K562 (cell line): ENCODE results near the gene KIR3DL1. TPM values are rescaled to one million over a fixed set of nuclear protein-coding genes. Genes with fewer than 3 reads are reported as not detected.

ENCODE experiments used
- ATAC-seq: fragments of 200-7000 bp; cut with Tn5 transposase; 3 replicates; pipeline ENCODE4 v1.9.1; 2020; ENCODE audit warnings: moderate library complexity
- BruUV-seq: library from RNA; stranded (reverse); fragments of 400-500 nt; replicated peaks from 2 replicates; lab custom pipeline; 2021; lab: Mats Ljungman, UMichigan
- CTCF ChIA-PET: fragments of 300-600 bp; formaldehyde crosslinking; extraction: SDS; loops from one replicate; lab custom pipeline; 2021; ENCODE audit warnings: low intra/inter-chr PET ratio; lab: Yijun Ruan, JAX
- POLR2A ChIA-PET: fragments of 300-600, 350-650 bp; sonication (Branson Sonifier 250); formaldehyde crosslinking; extraction: SDS; loops from one replicate; lab custom pipeline; 2021; ENCODE audit warnings: antibody characterized with exemption, inconsistent platforms; lab: Yijun Ruan, JAX
- DNase-seq, 4 experiments: peaks; one replicate each; pipeline versions ENCODE4 v3.0.0 to v3.0.0-alpha.2; 2011 to 2018; ENCODE audit warnings: low spot score in 3 of 4, mixed read lengths in 3 of 4; ENCODE audit errors: extremely low read depth in 1 of 4
- FAIRE-seq: peaks from 2 replicates; lab custom pipeline; 2011; peaks lifted over from hg19 to GRCh38; lab: Jason Lieb, UNC
- H2AFZ ChIP-seq: 2 replicates; pipeline ENCODE4 v1.6.0; 2011; ENCODE audit warnings: low read depth, low read length, control low read depth, inconsistent platforms
- H3K27ac ChIP-seq: fragments of 200-600 bp; 3 replicates; pipeline ENCODE4 v1.8.0; 2011; ENCODE audit warnings: low read depth, mild to moderate bottlenecking, control low read depth, inconsistent platforms, low read length, moderate library complexity, mixed read lengths; ENCODE audit errors: extremely low read depth
- H3K27me3 ChIP-seq, 2 experiments: fragments of 300-600 bp in 1 of 2; 2 replicates in 1 of 2; 3 replicates in 1 of 2; pipeline versions ENCODE4 v1.6.0 to v1.8.0; 2011; ENCODE audit warnings: inconsistent platforms in 2 of 2, low read length in 2 of 2, mild to moderate bottlenecking in 1 of 2, mixed read lengths in 1 of 2, moderate library complexity in 1 of 2; ENCODE audit not compliant: control insufficient read depth in 2 of 2, insufficient read depth in 2 of 2
- H3K36me3 ChIP-seq: fragments of 300-600 bp; 3 replicates; pipeline ENCODE4 v1.8.0; 2011; ENCODE audit warnings: mild to moderate bottlenecking, low read length, inconsistent platforms; ENCODE audit not compliant: control insufficient read depth, insufficient read depth
- H3K4me1 ChIP-seq, 2 experiments: fragments of 200-600 bp in 1 of 2; replicated peaks in 1 of 2; 2 replicates in 1 of 2; 3 replicates in 1 of 2; pipeline versions ENCODE4 v1.5.1 to v1.8.0; 2011; ENCODE audit warnings: inconsistent platforms in 2 of 2, low read length in 2 of 2, mild to moderate bottlenecking in 1 of 2, mixed read lengths in 1 of 2, moderate library complexity in 1 of 2; ENCODE audit not compliant: control insufficient read depth in 2 of 2, insufficient read depth in 2 of 2
- H3K4me2 ChIP-seq: 2 replicates; pipeline ENCODE4 v1.6.1; 2011; ENCODE audit warnings: low read length, control low read depth, inconsistent platforms, mixed read lengths; ENCODE audit not compliant: insufficient read depth
- H3K4me3 ChIP-seq: fragments of 200-600 bp; sonication (generic), shearing (Covaris generic); 2 replicates; pipeline ENCODE4 v1.5.1; 2016; ENCODE audit warnings: control low read depth, inconsistent platforms
- H3K79me2 ChIP-seq: fragments of 200-600 bp; 3 replicates; pipeline ENCODE4 v1.8.0; 2011; ENCODE audit warnings: low read length, inconsistent platforms; ENCODE audit not compliant: control insufficient read depth, insufficient read depth
- H3K9ac ChIP-seq, 2 experiments: 2 replicates each; pipeline versions ENCODE4 v1.6.0 to v1.6.1; 2011; ENCODE audit warnings: low read depth in 2 of 2, low read length in 2 of 2, control low read depth in 1 of 2, inconsistent platforms in 1 of 2, mild to moderate bottlenecking in 1 of 2, mixed read lengths in 1 of 2; ENCODE audit not compliant: insufficient read depth in 1 of 2
- H3K9me1 ChIP-seq: one replicate; pipeline ENCODE4 v1.6.0; 2011; ENCODE audit warnings: inconsistent platforms, mild to moderate bottlenecking, low read length, moderate library complexity; ENCODE audit not compliant: control insufficient read depth, insufficient read depth
- H3K9me3 ChIP-seq: replicated peaks from 2 replicates; pipeline ENCODE4 v1.5.1; 2011; ENCODE audit warnings: low read depth, low read length, inconsistent platforms; ENCODE audit not compliant: control insufficient read depth, insufficient read depth
- H4K20me1 ChIP-seq: replicated peaks from 2 replicates; pipeline ENCODE4 v1.6.1; 2011; ENCODE audit warnings: low read length, inconsistent platforms, mixed read lengths; ENCODE audit not compliant: control insufficient read depth, insufficient read depth
- HMG20B ChIP-seq: fragments of 250-450 bp; sonication (Bioruptor Pico); IDR thresholded peaks from 2 replicates; pipeline ENCODE4 v1.5.0; 2021; ENCODE audit warnings: mild to moderate bottlenecking
- PBX2 ChIP-seq, 2 experiments: IDR thresholded peaks in 1 of 2; conservative IDR thresholded peaks in 1 of 2; 2 replicates each; pipeline ENCODE4 v1.6.1; 2016; ENCODE audit warnings: low read depth in 2 of 2, mild to moderate bottlenecking in 1 of 2, missing compliant biosample characterization in 1 of 2, missing genetic modification characterization in 1 of 2, moderate library complexity in 1 of 2
- SPI1 ChIP-seq: IDR thresholded peaks from 2 replicates; pipeline ENCODE4 v1.6.1; 2011; ENCODE audit warnings: low read depth, low read length, control low read depth, borderline replicate concordance
- whole genome bisulfite sequencing: fragments of 100-300 bp; shearing (Covaris generic); methylation state at CpG from one replicate; pipeline ENCODE4 v1.1.6; 2016; ENCODE audit warnings: low coverage, mixed read lengths; ENCODE audit not compliant: insufficient coverage; ENCODE audit errors: missing lambda C conversion rate; 5-methylcytosine and 5-hydroxymethylcytosine counted together
- in situ Hi-C: fragments of 300-500 bp; cut with MboI; formaldehyde crosslinking; loops from 4 replicates; pipeline ENCODE4 v1.15.0; 2018; ENCODE audit warnings: inconsistent platforms, mixed read lengths
- intact Hi-C: fragments of 100-400 bp; cut with micrococcal nuclease; formaldehyde crosslinking; loops from 2 replicates; pipeline ENCODE4 v1.14.2; 2022
- polyA plus RNA-seq, 8 experiments: library from polyadenylated mRNA; depleted of rRNA in 4 of 8; stranded (reverse) in 5 of 8; unstranded in 3 of 8; fragments of >200 nt; fragmentation: Nextera tagmentation in 2 of 8; fragmentation: Illumina TruSeq in 1 of 8; extraction: Ambion mirVana in 2 of 8; extraction: Trizol in 1 of 8; gene quantifications; 2 replicates each; pipeline versions ENCODE4 v1.2.1 to v1.2.3, GENCODE V29; 2011 to 2014; ENCODE audit warnings: inconsistent platforms in 1 of 8, missing spikeins in 1 of 8
- total RNA-seq, 7 experiments: library from RNA; depleted of rRNA in 6 of 7; stranded (reverse); fragments of >200 nt in 6 of 7; fragmentation: Illumina TruSeq in 2 of 7; extraction: Trizol in 2 of 7; gene quantifications; 2 replicates each; pipeline versions ENCODE4 v1.2.1 to v1.2.3, GENCODE V29; 2011 to 2021; ENCODE audit warnings: low replicate concordance in 1 of 7

The KIR3DL1 gene
- total and polyA plus RNA-seq, 9 of the 15 experiments (the other 6 are each of a cell fraction or from before 2014, with no cell fraction given): not detected

- H3K9me1 ChIP-seq: no peaks in the 10 kb centered on the region
- H4K20me1 ChIP-seq: no peaks in the 10 kb centered on the region
- no peaks in the 10 kb centered on the region for H3K79me2 ChIP-seq
- no peak overlapping the region for H3K9ac ChIP-seq
- no peak overlapping the region for H3K27ac ChIP-seq
- WGBS: 0% methylated on average over 2 of the region's 2 CpGs
- FAIRE-seq: no peak
- no peak overlapping the region for H2AFZ ChIP-seq
- H3K27me3 ChIP-seq: peaks cover 21 to 28% of the 10 kb centered on the region in 2 experiments
- H3K4me1 ChIP-seq: no peaks in the 10 kb centered on the region
- no peaks in the 10 kb centered on the region for H3K36me3 ChIP-seq
- TF ChIP-seq HMG20B (CRISPR knock-in tag): no peak
- TF ChIP-seq SPI1: peak; percentile 85
- TF ChIP-seq PBX2 (CRISPR knock-in tag; IDR thresholded peaks at IDR 0.05; ENCODE audit: low read depth): no peak
- TF ChIP-seq PBX2 (tag; conservative IDR thresholded peaks at IDR 0.05; ENCODE audit: low read depth): 0 out of 2 replicates have a peak, but pooled peaks have one; percentile 20
- TF ChIP-seq, all 486 proteins: peak for 2
- ChIA-PET POLR2A (no interaction called here), CTCF (no interaction called here)
- in situ Hi-C loops: loop anchor here (10.0 kb wide), 1 partner anchor 759 kb away; no protein-coding TSS in a partner anchor
- H3K9me3 ChIP-seq: no peaks in the 10 kb centered on the region
- no peak for DNase-seq
- H3K4me3 ChIP-seq: no peak overlapping the region
- intact Hi-C loops: no loop called here
- H3K4me2 ChIP-seq: no peak overlapping the region
- no peak for ATAC-seq
- BruUV-seq: no TSS peak
Measured at GRCh38 chr19:54875506-54875905, 59.2 kb downstream of the KIR3DL1 start.
